Activated CD4-positive, alpha-beta T cell treated with anti-CD3 and anti-CD28 coated beads, Interleukin-2, Interleukin-4, amounts not matched to agents 100 ng/mL and 50 ng/mL, durations not matched to agents 16 hours and 8 hours (primary cell): Measurements from ENCODE around the gene ETFB.
A peak's percentile ranks its signal among the peaks of the same experiment; 100 is the strongest.
"Not testable (repeated sequence)": the region's sequence is repeated elsewhere in the genome, so short reads cannot be mapped to it uniquely, and the experiment has no call there.

Experiments
- DNase-seq: peaks from one replicate; pipeline ENCODE4 v3.0.0-alpha.2; 2020; ENCODE audit warnings: low spot score

Gene ETFB

DNA sequence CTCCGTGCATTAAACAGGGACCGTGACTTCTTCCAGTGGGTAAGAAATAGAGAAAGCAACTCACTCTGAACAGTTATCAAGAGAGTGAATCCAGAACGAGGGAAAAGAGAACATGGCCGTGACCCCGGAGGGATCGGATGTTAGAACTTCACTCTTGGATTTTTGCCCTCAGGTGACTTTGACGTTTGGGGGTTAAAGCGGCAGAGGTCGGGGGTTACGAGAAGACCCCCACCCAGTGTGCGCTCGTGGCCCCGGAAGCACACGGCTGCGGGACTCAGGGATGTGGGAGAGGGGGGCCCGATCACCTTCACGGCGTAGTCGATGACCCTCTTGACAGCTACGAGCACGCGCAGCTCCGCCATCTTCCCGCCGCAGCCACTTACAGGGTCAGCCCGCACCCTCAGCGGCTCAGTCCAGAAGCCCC lies at the start of gene ETFB:
ETFB (minus strand) TSS at position 424 of the 424 bp plus-strand sequence; CDS start at position 362, 62 bp downstream.
- no peak for DNase-seq

GRCh38 chr19:51415187-51415586 lies 49.0 kb upstream of the ETFB start:
- DNase-seq, result no peak

- no peak for DNase-seq
Measured at GRCh38 chr19:51410950-51411748, 45.0 kb upstream of the ETFB start.

GRCh38 chr19:51407511-51408131 lies 41.4 kb upstream of the ETFB start:
- DNase-seq, result peak; percentile 19

DNA sequence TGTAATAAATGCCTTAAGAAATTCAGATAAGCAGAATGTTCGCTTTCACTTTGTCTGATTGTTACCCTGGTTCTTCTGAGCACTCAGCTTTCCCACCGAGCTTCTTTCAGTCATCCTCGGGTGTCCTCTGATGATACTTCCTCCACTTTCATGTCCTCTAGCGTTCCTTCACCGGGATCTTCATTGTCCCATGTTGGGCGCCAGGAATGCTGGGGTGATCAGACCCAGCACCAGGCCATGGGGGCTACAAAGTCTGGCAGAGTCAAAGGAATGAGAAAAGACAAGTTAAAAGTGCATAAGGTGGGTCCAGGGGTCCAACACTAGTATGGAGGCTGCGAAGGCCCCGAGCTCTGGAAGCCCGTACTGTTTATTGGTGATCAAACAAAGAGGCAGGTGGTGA lies 35.9 kb upstream of the ETFB start:
- DNase-seq, result no peak

GRCh38 chr19:51399936-51400335 lies 33.7 kb upstream of the ETFB start:
- DNase-seq, result not testable (repeated sequence)

DNA sequence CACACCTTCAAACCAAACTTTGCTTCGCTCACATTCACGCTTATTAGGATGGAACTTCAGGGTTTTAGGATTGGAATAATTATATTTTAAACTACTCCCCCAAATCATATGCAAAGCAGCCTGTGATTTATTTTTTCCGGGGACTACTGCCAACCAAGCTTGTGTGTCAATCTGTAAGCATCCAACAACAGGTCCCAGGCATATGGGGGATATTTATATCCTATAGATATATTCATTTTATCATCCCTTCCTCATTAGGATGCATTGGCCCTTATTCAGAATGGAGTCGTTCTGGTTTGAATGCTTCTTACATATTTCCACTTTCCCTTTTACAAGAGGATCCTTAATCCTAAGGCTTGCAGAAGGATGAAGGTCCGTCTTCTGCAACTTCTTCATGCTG lies 33.0 kb upstream of the ETFB start:
- no peak for DNase-seq

GRCh38 chr19:51398096-51398704 lies 32.0 kb upstream of the ETFB start:
- peak; percentile 52 for DNase-seq

DNA sequence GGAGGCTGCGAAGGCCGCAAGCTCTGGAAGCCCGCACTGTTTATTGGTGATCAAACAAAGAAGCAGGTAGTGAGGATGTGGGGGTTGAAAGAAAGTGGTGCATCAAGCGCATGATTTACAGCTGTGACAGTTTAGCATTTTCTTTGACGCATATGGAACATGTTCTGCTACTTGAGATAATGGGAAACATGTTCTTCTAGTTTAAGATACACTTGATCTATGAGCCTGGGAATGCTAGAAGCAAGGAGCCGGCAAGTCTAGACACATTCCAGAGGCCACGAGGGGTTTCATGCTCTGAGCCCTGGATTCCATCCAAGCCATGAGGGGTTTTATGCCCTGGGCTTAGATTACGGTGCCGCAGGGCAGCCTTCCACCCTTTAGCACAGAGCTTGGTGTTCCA lies 31.3 kb upstream of the ETFB start:
- DNase-seq, result not testable (repeated sequence)

- DNase-seq, result no peak
Measured at GRCh38 chr19:51396175-51396574, 30.0 kb upstream of the ETFB start.

DNA sequence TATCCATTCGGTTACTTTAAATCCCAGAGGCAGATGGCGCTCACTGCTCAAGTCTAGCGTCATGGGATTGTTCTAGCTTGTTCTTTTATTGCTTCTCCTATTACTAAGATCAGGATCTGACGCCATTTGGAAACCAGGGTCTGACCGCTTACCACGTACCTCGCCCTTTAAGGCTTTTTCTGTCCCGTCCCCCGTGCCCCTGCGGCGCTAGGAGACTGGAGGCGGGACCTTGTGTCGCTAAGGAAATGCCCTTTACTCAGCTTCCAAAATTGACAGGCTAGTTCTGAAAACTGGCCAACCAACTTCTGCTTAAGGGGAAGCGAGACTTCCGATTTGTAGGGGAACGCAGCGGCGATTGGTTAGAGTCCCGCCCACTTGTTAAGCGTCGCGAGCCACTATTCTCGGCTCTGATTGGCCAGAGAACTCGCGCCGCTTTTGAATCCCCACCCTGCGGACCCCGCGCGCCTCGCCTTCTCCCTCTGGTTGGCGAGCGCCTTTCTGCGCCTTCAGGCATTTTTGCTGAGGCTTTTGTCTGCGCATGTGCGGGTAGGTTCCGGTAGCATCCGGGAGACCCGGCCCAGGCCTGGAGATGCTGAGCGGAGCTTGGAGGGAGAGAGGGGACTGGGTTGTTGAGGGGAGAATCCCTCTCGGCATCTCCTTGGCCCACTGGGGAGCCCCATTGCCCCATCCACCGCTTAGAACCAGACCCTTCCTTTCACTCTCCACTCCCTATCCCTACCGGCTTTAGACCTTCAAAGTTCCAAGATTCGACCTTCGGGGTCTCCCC lies 28.1 kb upstream of the ETFB start:
- DNase-seq, result peak; percentile 99

DNA sequence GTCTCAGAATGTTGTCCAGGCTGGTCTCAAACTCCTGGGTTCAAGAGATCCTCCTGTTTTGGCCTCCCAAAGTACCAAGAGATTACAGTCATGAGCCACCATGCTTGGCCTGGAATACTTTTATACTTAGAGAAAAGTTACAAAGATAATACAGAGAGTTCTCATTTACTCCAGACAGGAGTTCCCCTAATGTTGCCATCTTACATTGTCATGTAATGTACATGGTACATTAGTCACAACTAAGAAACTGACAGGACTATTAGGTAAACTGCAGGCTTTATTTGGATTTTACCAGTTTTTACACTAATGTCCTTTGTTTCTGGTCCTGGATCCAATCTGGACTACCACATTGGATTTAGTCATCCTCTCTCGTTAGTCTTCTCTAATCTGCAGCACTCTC lies 26.5 kb upstream of the ETFB start:
- DNase-seq, result no peak

DNA sequence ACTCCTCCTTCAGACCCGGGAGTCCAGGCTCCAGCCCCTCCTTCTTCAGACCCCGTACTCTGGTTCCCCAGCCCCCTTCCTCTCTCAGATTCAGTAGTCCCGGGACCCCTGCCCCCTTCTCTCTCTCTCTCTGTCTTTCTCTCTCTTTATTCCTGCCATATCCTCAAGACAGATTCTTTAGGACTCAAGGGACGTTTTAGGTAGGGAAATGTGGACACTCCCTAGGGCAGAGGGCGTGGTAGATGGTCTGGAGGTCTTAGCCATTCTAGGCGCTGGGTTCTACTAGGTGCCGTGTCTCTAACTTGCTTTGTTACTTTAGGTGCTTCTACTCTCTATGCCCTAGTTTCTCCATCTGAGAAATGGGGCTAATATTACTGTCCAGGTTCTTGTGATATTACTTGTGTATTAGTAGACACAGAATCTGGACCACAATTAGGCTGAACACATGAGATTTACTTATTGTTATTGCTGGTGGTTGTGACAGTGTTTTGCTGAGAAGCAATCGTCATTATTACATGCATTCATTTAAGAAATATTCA lies 25.0 kb upstream of the ETFB start:
- no peak for DNase-seq

- no peak for DNase-seq
Measured at GRCh38 chr19:51389143-51389542, 23.0 kb upstream of the ETFB start.

DNA sequence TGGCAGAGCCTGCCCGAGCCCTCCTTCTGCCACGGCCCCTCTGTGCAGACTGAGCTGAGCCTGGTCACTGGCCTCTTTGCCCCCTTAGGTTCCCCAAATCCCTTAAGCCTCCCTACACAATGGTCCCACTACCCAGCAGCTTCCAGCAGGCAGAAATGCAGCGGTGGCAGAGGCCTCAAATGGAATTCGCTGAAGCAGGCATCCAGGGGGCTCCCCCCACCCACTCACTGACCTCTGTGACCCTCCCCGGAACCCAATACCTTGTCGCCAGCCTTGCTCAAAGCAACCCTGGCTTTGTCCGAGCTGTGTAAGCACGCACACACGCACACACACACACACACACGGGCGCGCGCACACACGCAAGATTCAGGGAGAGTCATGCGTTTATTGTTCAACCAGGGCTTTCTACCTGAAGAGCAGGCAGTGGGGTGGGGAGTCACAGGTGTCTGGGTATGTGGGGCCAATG lies 21.8 kb upstream of the ETFB start, which contains the start of gene LIM2:
LIM2 (minus strand) TSS at position 51 of the 466 bp plus-strand sequence. CDS start 531 bp downstream, outside the sequence.
- DNase-seq, result no peak

GRCh38 chr19:51386882-51387520 lies 20.8 kb upstream of the ETFB start:
- DNase-seq, result no peak

- no peak for DNase-seq
Measured at GRCh38 chr19:51382004-51382403, 15.8 kb upstream of the ETFB start.

- no peak for DNase-seq
Measured at GRCh38 chr19:51380379-51380778, 14.2 kb upstream of the ETFB start.

- no peak for DNase-seq
Measured at GRCh38 chr19:51377422-51377821, 11.2 kb upstream of the ETFB start.

DNA sequence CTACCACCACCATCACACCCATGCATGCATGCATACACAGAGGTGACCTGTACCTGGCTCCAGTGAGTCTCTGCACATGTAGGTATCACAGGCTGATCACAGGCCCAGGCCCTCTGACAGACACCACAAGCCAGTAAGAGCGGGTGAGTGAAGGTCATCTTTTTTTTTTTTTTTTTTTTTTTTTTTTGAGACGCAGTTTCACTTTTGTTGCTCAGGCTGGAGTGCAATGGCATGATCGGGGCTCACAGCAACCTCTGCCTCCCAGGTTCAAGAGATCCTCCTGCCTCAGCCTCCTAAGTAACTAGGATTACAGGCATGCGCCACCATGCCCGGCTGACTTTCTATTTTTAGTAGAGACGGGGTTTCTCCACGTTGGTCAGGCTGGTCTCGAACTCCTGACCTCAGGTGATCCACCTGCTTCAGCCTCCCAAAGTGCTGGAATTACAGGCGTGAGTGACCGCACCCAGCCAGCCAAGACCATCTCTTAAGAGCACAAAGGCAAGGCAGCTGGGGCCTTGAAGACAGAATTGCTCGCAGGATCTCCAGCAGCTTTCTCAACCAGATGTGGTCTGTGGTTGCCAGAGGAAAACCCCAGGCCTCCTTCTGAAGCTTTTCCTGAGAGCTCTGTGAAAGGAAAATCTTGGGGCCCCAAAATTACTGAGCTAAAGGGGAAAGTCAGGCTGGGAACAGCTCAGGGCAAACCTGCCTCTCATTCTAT lies 9.5 kb upstream of the ETFB start:
- peak; percentile 69 for DNase-seq
